C4-2B (cell line): Measurements from ENCODE around the gene IFI30.

Experiments used
- ZFX ChIP-seq: fragments of 450-650 bp; IDR thresholded peaks from 2 replicates; pipeline ENCODE4 v1.6.1; 2017
- TF ChIP-seq, protein P1 (sequence below): fragments of 450-650 bp; conservative IDR thresholded peaks from 2 replicates; pipeline ENCODE4 v1.5.1; 2017; ENCODE audit warnings: mild to moderate bottlenecking

DNA sequence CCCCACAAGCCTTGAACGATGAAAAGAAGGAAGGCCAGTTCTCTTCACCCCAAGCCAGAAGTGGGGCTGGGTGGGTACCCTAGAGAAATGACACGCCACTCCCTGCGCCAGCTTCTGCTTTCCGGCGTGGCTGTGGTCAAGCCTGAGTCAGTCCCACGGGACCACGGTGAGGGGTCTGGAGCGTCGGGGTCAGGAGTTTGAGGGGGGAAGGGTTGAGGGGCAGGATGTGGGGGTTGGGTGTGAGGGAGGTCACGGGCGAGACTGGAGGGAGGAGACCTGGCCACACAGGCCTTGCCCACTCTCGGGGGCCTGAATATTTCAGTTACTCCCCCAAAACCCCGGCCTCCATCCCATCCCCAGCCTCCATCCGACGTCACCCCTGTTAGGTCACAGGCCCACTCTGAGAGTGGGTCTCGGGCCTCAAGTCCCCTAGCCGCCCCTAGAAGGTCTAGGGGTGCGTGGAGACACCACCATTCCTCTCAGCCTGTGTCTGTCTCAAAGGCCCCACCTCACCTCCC lies 500 bp upstream of the IFI30 start:
- TF ChIP-seq, protein P1, sequence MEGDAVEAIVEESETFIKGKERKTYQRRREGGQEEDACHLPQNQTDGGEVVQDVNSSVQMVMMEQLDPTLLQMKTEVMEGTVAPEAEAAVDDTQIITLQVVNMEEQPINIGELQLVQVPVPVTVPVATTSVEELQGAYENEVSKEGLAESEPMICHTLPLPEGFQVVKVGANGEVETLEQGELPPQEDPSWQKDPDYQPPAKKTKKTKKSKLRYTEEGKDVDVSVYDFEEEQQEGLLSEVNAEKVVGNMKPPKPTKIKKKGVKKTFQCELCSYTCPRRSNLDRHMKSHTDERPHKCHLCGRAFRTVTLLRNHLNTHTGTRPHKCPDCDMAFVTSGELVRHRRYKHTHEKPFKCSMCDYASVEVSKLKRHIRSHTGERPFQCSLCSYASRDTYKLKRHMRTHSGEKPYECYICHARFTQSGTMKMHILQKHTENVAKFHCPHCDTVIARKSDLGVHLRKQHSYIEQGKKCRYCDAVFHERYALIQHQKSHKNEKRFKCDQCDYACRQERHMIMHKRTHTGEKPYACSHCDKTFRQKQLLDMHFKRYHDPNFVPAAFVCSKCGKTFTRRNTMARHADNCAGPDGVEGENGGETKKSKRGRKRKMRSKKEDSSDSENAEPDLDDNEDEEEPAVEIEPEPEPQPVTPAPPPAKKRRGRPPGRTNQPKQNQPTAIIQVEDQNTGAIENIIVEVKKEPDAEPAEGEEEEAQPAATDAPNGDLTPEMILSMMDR = no peak
- TF ChIP-seq ZFX = no peak
